Measurements from ENCODE around the gene CDH23.

DNA sequence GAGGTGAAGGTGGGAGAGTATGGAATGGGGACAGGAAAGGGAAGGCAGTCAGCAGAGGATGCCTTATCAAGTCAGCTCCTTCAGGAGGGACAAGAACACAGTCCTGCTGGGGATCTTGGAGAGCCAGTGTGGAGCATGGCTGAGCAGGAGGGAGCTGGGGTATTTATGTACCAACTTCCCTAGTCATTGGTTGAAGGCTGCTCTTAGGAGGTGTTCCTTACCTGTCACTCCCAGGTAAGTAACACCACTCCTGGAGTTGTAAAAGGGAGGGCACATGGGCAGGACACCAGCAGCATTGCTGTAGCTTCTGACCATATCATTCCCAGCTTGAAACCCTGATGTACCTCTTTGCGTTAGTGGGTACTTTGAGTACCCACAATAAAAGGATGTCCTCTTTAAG lies 47.9 kb upstream of the CDH23 start:
- TF ChIP-seq, protein P1, sequence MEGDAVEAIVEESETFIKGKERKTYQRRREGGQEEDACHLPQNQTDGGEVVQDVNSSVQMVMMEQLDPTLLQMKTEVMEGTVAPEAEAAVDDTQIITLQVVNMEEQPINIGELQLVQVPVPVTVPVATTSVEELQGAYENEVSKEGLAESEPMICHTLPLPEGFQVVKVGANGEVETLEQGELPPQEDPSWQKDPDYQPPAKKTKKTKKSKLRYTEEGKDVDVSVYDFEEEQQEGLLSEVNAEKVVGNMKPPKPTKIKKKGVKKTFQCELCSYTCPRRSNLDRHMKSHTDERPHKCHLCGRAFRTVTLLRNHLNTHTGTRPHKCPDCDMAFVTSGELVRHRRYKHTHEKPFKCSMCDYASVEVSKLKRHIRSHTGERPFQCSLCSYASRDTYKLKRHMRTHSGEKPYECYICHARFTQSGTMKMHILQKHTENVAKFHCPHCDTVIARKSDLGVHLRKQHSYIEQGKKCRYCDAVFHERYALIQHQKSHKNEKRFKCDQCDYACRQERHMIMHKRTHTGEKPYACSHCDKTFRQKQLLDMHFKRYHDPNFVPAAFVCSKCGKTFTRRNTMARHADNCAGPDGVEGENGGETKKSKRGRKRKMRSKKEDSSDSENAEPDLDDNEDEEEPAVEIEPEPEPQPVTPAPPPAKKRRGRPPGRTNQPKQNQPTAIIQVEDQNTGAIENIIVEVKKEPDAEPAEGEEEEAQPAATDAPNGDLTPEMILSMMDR (IDR thresholded peaks at IDR 0.05), result no peak
- no peak for TF ChIP-seq EP300 (IDR thresholded peaks at IDR 0.05)
